ENCODE data around the gene CYB5D1. TPM values are rescaled to one million over a fixed set of nuclear protein-coding genes. Genes with fewer than 3 reads are reported as not detected.

CYB5D1 gene
- total RNA-seq, 4 donors from 2014 or later = 3.8 to 9.3 (median 7.5) TPM

GRCh38 chr17:7834542-7834956 is 23.3 kb upstream of the CYB5D1 start:
- Histone ChIP-seq H3K9me3 (no peaks in the 10 kb centered on the region), H3K27ac (peak overlapping the region; percentile 97 to 99 (median 98)), H3K4me1 (peaks cover 35 to 60% (median 36%) of the 10 kb centered on the region in 3 donors), H3K4me3 (peak overlapping the region; percentile 67 to 82 (median 77)), H3K27me3 (peaks cover 0 to 13% (median 0%) of the 10 kb centered on the region in 4 donors), H3K36me3 (no peaks in the 10 kb centered on the region)
- 0 to 2% methylated on average over 7 to 10 of the region's 20 CpGs for WGBS, 2 donors
- intact Hi-C loops (cut with DNase I) = no loop called here
- TF ChIP-seq POLR2A (IDR thresholded peaks at IDR 0.05) (no peak), CTCF (IDR thresholded peaks at IDR 0.05) (no peak)
- DNase-seq = no peak

- WGBS, 2 donors = 1 to 2% methylated on average over 22 to 33 of the region's 69 CpGs
- Histone ChIP-seq H3K27me3 (peaks cover 0 to 10% (median 0%) of the 10 kb centered on the region in 4 donors), H3K36me3 (no peaks in the 10 kb centered on the region), H3K27ac (peak overlapping the region; percentile 97 to 99 (median 98)), H3K4me1 (peaks cover 41 to 67% (median 41%) of the 10 kb centered on the region in 3 donors), H3K4me3 (peak overlapping the region; percentile 67 to 82 (median 77)), H3K9me3 (no peaks in the 10 kb centered on the region)
- DNase-seq = peak; percentile 67
- intact Hi-C loops (cut with DNase I) = no loop called here
- TF ChIP-seq CTCF (IDR thresholded peaks at IDR 0.05) (peak; percentile 72 to 86 (median 80)), POLR2A (IDR thresholded peaks at IDR 0.05) (peak in 3 of 4 donors; percentile 78 to 83 (median 82))
Observed at GRCh38 chr17:7834957-7835813, 22.6 kb upstream of the CYB5D1 start.

GRCh38 chr17:7835814-7836595 is 21.8 kb upstream of the CYB5D1 start:
- H3K4me3 ChIP-seq = peak overlapping the region; percentile 67 to 82 (median 77)
- peaks cover 0 to 4% (median 0%) of the 10 kb centered on the region in 4 donors for H3K27me3 ChIP-seq
- intact Hi-C loops (cut with DNase I) = no loop called here
- WGBS, 2 donors = 0 to 1% methylated on average over 17 to 25 of the region's 61 CpGs
- no peak for DNase-seq
- TF ChIP-seq CTCF (IDR thresholded peaks at IDR 0.05) = peak in 1 of 6 experiments; percentile 4
- TF ChIP-seq POLR2A (IDR thresholded peaks at IDR 0.05) = peak in 3 of 4 donors; percentile 9 to 70 (median 51)
- no peaks in the 10 kb centered on the region for H3K9me3 ChIP-seq
- peak overlapping the region; percentile 97 to 99 (median 98) for H3K27ac ChIP-seq
- peaks cover 0 to 8% (median 0%) of the 10 kb centered on the region in 3 donors for H3K36me3 ChIP-seq
- H3K4me1 ChIP-seq = peaks cover 42 to 75% (median 50%) of the 10 kb centered on the region in 3 donors

DNA sequence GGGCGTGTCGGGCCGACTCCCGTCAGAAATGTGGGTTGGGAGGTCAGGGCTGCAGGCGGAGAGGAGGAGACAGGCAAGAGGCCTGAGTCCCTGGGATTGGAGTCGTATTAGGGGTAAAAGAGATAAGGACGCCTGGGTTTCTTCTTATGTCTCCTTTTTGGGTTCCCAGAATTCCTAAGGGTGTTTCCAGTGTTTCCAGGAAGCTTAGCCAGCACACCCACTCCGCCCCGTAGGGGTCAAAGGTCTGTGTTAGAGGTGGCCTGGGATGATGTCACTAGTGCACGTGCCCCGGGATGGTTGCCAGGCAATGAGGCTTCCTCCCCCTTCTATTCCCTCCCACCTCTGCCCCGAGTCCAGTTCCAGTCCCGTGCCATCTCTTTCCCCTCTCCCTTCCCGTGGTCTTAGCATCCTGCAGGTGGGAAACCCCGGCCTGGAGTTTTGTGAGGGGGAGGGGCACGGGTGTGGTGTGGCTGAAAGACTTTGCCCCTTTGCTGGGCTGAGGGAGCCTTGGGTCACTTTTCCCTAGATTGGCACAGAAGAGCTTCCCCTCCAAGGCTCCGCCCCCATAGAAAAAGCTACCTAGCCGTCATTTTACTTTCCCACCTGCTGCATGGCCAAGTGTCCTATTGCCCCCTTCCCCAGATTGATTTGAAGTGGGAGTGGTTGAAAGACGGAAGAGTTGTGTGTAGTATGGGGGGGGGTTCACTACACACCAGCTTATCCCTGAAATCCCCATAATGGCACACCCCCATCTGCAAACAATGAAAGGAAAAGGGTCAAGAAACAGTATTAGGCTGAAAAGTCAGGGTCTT is 21.0 kb upstream of the CYB5D1 start:
- TF ChIP-seq POLR2A (IDR thresholded peaks at IDR 0.05) (peak in 1 of 4 donors; percentile 8), CTCF (IDR thresholded peaks at IDR 0.05) (peak in 2 of 6 experiments; percentile 3 to 8)
- DNase-seq = no peak
- H3K27ac ChIP-seq = peak overlapping the region; percentile 97 to 99 (median 98)
- intact Hi-C loops (cut with DNase I) = no loop called here
- 1% methylated on average over 10 to 14 of the region's 19 CpGs for WGBS, 2 donors
- peaks cover 42 to 83% (median 55%) of the 10 kb centered on the region in 3 donors for H3K4me1 ChIP-seq
- H3K36me3 ChIP-seq = peaks cover 0 to 8% (median 0%) of the 10 kb centered on the region in 3 donors
- H3K4me3 ChIP-seq = peak overlapping the region; percentile 67 to 82 (median 77)
- no peaks in the 10 kb centered on the region for H3K9me3 ChIP-seq
- H3K27me3 ChIP-seq = no peaks in the 10 kb centered on the region
